Brain microvascular endothelial cell (primary cell): ENCODE results near the gene CERS1.

ENCODE experiments used
- DNase-seq: peaks from one replicate; pipeline ENCODE4 v3.0.0-alpha.2; 2020
- H3K27ac ChIP-seq: fragments of 250-450 bp; sonication (Bioruptor Pico); 2 replicates; pipeline ENCODE4 v1.5.1; 2020; ENCODE audit warnings: mild to moderate bottlenecking, moderate library complexity
- H3K27me3 ChIP-seq: fragments of 250-450 bp; sonication (Bioruptor Pico); replicated peaks from 2 replicates; pipeline ENCODE4 v1.5.1; 2020; ENCODE audit warnings: mild to moderate bottlenecking
- H3K36me3 ChIP-seq: fragments of 250-450 bp; sonication (Bioruptor Pico); replicated peaks from 2 replicates; pipeline ENCODE4 v1.5.1; 2020; ENCODE audit warnings: mild to moderate bottlenecking
- H3K4me3 ChIP-seq: 2 replicates; pipeline ENCODE4 v1.5.1; 2011; ENCODE audit warnings: low read depth, mild to moderate bottlenecking, control low read depth, low read length, moderate library complexity
- in situ Hi-C: cut with HindIII; loops from 2 replicates; pipeline ENCODE4 v1.10.0; 2017; ENCODE audit warnings: low sequenced_read_pairs, low pct_ligation_motif_present
- TF ChIP-seq, protein P1 (sequence below): IDR thresholded peaks from 2 replicates; pipeline ENCODE4 v1.5.1; 2011; ENCODE audit warnings: low read depth, mild to moderate bottlenecking, moderate library complexity, low read length, control low read depth, inconsistent platforms; ENCODE audit errors: missing control alignments

Gene CERS1

DNA sequence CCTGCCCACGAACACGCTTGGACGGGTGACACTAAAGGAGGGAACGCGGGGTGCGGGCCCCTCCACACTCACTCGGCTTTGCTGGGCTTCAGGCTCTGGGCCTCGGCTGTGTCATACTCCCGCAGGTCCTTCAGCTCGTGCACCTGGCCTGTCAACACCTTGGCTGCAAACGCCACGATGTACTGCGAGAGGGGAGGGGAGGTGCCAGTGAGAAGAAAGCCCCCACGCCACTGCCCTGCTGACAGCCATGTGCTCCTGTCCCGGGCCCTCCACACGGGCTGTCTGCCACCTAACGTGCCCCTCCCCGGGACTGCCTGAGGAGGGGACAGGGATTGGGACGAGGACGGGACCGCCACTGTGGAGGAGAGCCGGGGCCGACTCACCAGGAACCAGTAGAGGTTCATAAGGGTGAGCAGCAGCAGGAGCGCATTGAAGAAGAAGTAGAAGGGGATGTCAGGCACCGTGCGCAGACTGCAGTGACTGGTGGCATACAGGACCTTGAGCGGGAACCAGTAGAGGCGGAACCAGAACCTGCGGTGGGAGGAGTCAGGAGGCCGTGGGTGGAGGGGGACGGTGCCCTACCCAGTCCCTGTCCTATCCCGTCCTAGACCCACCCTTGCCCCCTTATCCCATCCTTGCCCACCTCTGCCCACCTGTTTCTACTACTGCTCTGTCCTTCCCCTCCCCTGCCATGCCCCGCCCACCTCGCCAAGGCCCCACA is 16.9 kb downstream of the CERS1 start:
- H3K4me3 ChIP-seq, result no peak overlapping the region
- no peak overlapping the region for H3K27ac ChIP-seq
- H3K27me3 ChIP-seq, result no peaks in the 10 kb centered on the region
- in situ Hi-C loops, result no loop called here
- H3K36me3 ChIP-seq, result no peaks in the 10 kb centered on the region
- TF ChIP-seq, protein P1, sequence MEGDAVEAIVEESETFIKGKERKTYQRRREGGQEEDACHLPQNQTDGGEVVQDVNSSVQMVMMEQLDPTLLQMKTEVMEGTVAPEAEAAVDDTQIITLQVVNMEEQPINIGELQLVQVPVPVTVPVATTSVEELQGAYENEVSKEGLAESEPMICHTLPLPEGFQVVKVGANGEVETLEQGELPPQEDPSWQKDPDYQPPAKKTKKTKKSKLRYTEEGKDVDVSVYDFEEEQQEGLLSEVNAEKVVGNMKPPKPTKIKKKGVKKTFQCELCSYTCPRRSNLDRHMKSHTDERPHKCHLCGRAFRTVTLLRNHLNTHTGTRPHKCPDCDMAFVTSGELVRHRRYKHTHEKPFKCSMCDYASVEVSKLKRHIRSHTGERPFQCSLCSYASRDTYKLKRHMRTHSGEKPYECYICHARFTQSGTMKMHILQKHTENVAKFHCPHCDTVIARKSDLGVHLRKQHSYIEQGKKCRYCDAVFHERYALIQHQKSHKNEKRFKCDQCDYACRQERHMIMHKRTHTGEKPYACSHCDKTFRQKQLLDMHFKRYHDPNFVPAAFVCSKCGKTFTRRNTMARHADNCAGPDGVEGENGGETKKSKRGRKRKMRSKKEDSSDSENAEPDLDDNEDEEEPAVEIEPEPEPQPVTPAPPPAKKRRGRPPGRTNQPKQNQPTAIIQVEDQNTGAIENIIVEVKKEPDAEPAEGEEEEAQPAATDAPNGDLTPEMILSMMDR, result no peak
- no peak for DNase-seq

DNA sequence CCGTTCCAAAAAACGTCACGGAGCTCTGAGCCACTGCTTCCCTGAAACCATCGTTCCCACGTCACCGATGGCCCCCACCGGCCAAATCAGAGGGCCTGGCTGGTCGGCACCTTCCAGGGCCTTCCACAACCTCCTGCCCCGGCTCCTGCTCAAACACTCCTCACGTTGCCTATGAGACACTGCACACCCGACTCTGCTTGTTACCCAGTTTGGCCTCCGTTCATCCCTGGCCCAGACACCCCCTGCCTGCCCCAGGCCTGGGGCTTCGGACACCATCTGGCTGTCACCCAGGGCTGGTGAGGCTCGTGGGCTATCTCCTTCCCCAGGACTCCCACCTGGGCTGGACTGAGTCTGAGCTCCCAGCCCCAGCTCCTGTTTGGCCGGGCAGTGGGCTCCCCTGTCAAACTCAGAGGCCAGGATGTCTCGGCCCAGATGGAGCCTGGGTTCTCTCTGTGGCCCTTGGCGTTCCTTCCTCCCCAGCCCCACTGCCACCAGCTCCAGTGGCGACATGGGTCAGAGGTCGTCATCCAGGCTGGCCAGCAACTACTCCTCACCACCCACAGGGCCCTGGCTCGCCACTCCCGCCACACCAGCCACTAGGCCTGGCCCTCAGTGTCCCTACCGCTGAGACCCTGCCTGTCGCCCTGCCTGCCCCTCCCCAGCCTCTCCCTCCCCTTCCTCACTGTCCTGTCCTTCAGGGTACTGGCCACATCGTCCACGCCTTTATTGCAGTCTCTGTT is 17.7 kb downstream of the CERS1 start:
- no peaks in the 10 kb centered on the region for H3K36me3 ChIP-seq
- H3K27me3 ChIP-seq, result no peaks in the 10 kb centered on the region
- no peak for DNase-seq
- TF ChIP-seq, protein P1, result no peak
- no peak overlapping the region for H3K4me3 ChIP-seq
- in situ Hi-C loops, result no loop called here
- no peak overlapping the region for H3K27ac ChIP-seq

DNA sequence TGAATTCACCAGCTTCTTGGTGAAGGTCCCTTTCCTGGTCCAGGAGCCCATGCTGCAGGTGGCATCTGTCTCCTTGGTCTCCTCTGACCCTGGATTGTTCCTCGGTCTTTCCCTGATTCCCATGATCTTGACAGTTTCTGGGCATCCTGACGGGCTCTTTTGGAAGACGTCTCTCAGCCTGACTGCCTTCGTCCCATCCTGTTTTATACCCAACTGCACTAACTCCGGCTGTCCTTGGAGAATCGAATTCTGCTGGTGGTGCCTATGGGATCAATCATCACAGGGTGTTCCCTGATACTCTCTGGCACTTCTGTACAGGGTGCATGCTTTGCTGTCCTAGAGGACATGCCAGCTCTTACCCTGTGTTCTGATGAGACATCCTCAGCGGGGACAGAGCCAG is 19.1 kb downstream of the CERS1 start:
- TF ChIP-seq, protein P1, result no peak
- DNase-seq, result no peak
- H3K4me3 ChIP-seq, result no peak overlapping the region
- in situ Hi-C loops, result no loop called here
- H3K27me3 ChIP-seq, result no peaks in the 10 kb centered on the region
- H3K27ac ChIP-seq, result no peak overlapping the region
- no peaks in the 10 kb centered on the region for H3K36me3 ChIP-seq

DNA sequence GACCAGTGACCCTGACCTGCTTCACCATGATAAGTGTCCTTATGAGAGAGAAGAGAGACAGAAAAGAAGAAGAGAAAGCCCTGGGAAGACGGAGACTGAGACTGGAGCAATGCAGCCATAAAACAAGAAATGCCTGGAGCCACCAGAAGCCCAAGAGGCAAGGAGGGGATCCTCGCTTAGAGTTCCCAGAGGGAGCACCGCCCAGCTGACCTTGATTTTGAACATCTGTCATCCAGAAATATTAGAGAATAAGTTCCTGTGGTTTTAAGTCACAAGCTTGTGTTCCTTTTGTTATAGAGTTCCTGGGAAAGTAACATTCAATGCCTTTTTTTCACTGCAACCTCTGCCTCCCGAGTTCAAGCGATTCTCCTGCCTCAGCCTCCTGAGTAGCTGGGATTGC is 20.2 kb downstream of the CERS1 start:
- H3K36me3 ChIP-seq, result no peaks in the 10 kb centered on the region
- H3K27me3 ChIP-seq, result peaks cover 1% of the 10 kb centered on the region
- H3K27ac ChIP-seq, result no peak overlapping the region
- DNase-seq, result no peak
- TF ChIP-seq, protein P1, result no peak
- H3K4me3 ChIP-seq, result no peak overlapping the region
- in situ Hi-C loops, result no loop called here

DNA sequence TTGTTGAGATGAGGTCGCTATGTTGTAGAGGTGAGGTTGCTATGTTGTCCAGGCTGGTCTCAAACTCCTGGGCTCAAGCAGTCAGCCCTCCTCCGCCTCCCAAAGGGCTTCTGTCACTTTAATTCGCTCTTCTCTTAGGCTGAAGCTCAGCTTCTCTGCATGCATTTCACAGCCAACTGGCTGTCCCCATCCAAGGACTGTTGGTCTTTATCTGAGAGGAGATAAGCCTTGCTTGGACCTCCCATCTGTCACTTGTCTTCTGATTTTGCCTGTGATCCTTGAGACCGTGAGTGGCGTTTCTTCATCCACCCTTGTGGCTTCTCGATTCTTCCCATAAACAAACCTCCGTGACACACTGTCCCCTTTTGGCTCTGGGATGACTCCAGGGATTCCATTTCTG is 24.4 kb downstream of the CERS1 start:
- Histone ChIP-seq H3K27me3 (peaks cover 10% of the 10 kb centered on the region), H3K27ac (no peak overlapping the region), H3K36me3 (peaks cover 20% of the 10 kb centered on the region), H3K4me3 (no peak overlapping the region)
- in situ Hi-C loops, result loop anchor here (25.0 kb wide), 1 partner anchor 284 kb away; the partner anchor contains the start of gene REX1BD
- no peak for DNase-seq
- TF ChIP-seq, protein P1, result no peak
